GM18505 (cell line): ENCODE data around the gene TBATA.

ENCODE experiments used
- ATAC-seq: cut with Tn5 transposase; IDR thresholded peaks from one replicate; pipeline ENCODE4 v1.9.1; 2021; ENCODE audit not compliant: unreplicated experiment
- POLR2A ChIP-seq: IDR thresholded peaks from 4 replicates; pipeline ENCODE4 v1.6.1; 2011; ENCODE audit warnings: borderline replicate concordance; ENCODE audit not compliant: insufficient read depth, insufficient read length; ENCODE audit errors: extremely low read depth

The TBATA gene

DNA sequence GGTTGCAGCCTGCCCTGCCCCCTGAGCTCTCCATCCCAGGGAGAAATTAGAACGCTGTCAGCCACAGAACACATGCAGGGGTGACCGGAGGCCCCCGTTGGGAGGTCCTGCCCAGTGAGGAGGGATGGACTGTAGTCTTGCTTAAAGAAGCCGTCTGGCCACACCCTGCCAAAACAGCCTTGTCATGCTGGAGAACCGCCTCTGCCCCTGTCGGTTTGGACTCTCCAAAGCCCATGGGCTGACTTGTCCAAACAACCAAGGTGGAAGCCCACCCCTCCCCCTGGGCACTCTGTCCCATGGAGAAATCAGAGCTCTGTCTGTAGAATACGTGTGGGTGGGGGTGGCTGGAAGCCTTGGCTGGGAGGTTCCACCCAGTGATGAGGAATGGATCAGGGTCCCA, 12.7 kb upstream of the TBATA start:
- no peak for TF ChIP-seq POLR2A
- ATAC-seq: no peak

- no peak for TF ChIP-seq POLR2A
- ATAC-seq: no peak
Measured at GRCh38 chr10:70795613-70796012, 10.4 kb upstream of the TBATA start.

GRCh38 chr10:70791386-70792039, 6.3 kb upstream of the TBATA start:
- no peak for TF ChIP-seq POLR2A
- ATAC-seq: no peak

DNA sequence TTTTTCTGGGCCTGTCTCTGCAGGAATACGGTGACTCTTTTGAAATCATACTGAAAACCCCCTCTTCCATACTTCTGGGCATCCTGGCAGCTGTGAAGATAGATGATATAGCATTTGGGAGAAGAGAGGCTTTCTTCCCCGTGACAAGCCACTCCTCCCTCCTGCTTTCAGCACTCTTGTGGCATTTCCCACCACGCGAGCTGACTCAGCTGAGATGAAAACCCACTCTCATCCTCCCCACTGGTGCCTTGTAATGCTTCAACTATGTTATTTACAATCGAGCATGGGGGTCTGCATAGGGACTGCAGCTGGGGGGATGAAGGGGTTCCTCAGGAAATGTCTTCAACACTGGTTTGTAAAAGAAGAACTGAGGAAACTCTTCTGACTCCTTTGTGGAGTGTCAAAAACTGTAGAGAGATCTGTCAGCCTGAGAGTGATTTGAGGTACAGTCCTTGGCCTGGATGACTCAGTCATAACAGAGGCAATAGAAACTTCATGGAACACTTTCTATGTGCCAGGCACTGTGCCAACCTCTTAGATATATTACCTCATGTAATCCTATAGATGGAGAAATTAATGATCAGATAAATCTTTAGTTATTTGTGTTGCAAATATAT, 1.7 kb upstream of the TBATA start:
- no peak for TF ChIP-seq POLR2A
- ATAC-seq: no peak

DNA sequence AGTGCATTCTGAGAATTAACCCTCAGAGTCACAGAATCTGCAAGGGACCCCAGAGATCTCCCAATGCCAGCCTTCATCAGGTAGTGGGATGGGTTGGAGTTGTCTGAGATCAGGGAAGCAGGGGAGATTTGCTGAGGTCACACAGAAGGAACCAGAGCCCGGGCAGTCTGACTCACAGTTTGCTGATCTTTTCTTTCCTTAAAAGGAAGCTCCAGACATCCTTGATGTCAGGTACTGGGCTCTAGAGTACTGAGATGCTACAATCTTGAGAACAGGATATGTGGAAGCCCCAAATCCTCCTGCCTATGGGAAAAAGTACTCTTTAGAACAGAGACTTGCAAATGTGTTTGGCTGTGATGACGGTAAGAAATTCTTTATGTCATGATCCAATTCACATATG, 706 bp downstream of the TBATA start:
- TF ChIP-seq POLR2A: no peak
- ATAC-seq: no peak

- no peak for ATAC-seq
- TF ChIP-seq POLR2A: no peak
Measured at GRCh38 chr10:70784016-70784415, 1.2 kb downstream of the TBATA start.

GRCh38 chr10:70782746-70783680, 2.2 kb downstream of the TBATA start:
- no peak for ATAC-seq
- TF ChIP-seq POLR2A: no peak

DNA sequence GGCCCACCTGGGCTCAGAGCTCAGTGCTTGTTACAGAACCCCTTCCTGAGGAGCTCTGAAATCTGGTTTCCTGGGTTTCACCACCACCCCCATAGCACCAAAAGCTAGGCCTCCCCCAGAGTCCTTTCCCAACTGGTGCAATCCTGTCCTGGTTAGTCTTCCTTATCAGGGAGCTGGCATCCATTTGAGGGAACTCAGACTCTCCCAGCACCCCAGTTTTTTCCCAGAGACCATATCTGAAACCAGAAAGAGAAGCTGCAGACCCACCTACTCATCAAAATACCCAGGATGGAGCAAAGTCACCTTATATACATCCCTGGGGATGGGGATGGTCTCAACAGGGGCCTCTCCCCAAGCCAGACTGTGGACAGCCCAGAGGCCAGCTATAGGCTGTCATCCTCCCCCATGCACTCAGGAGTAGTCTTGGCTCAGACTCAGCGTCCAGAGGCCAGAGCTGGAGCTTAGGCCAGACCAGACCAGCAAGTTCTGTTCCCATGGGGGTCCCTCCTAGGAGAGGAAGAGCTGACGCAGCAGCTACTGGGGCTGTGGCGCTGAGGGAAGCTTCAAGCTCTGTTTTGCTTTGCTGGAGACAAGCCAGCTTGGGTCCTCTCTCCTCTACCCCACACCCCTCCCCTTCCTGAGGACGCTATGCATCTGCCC, 3.0 kb downstream of the TBATA start:
- no peak for ATAC-seq
- no peak for TF ChIP-seq POLR2A

GRCh38 chr10:70781461-70782051, 3.6 kb downstream of the TBATA start:
- ATAC-seq: no peak
- no peak for TF ChIP-seq POLR2A

- no peak for ATAC-seq
- no peak for TF ChIP-seq POLR2A
Measured at GRCh38 chr10:70780772-70781171, 4.4 kb downstream of the TBATA start.

- no peak for ATAC-seq
- TF ChIP-seq POLR2A: no peak
Measured at GRCh38 chr10:70780370-70780760, 4.8 kb downstream of the TBATA start.

DNA sequence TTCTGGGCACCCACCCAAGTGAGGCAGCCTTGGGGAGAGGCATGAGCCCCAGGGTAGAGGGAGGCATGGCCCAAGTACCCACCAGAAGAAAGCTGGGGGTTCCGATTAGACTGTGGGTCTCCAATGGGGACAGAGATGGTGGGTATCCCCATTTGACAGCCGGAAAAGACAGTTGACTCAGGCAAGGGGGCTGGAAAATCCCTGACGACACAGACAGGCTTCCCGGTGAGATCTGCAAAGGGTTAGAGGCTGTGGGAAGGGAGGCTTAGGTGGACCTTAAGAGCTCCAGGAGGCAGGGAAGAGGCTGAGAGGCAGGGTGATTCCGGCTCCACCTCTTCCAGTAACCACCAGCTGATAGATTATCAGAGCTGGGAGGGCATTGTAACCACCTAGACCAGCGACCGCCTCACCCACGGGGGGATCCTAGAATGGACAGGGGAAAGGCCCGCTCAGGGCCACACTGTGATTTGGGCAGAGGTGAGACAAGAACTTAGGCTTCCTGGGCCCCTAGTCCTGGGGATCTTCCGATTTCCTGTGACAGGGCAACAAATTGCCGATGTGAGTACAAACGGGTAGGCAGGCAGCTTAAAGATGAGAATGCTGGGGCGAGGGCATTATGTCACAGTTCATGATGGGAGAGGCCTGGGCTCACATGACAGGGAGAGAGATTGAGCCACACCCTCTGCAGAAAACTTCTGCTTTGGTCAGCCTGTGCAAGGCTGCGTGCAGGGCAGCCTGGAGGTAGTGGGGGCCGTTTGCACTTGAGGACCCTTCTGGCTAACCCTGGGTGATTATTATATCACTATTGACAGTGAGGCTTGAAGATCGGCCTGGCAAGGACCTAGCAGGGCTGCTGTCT, 5.4 kb downstream of the TBATA start:
- TF ChIP-seq POLR2A: no peak
- ATAC-seq: no peak
